ENCODE results near the gene APC.
"Not testable (repeated sequence)": the region's sequence is repeated elsewhere in the genome, so short reads cannot be mapped to it uniquely, and the experiment has no call there.

The APC gene

DNA sequence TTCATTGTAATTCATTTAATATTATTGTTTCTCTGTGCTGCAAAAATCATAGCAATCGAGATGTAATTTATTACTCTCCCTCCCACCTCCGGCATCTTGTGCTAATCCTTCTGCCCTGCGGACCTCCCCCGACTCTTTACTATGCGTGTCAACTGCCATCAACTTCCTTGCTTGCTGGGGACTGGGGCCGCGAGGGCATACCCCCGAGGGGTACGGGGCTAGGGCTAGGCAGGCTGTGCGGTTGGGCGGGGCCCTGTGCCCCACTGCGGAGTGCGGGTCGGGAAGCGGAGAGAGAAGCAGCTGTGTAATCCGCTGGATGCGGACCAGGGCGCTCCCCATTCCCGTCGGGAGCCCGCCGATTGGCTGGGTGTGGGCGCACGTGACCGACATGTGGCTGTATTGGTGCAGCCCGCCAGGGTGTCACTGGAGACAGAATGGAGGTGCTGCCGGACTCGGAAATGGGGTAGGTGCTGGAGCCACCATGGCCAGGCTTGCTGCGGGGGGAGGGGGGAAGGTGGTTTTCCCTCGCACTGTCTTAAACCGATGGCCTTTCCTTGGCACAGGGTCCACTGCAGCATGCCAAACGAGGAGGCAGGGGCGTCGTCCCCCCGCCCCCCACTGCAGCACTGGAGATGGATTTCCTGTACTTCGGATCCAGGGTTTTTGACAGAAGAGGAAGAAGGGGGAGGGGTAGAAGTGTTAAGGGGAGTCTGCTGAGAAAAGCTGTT lies at the start of gene APC:
Gene APC (plus strand): TSS at position 423 of the 728 bp plus-strand sequence. CDS start 17,006 bp downstream, outside the sequence.
- DNase-seq = no peak

DNA sequence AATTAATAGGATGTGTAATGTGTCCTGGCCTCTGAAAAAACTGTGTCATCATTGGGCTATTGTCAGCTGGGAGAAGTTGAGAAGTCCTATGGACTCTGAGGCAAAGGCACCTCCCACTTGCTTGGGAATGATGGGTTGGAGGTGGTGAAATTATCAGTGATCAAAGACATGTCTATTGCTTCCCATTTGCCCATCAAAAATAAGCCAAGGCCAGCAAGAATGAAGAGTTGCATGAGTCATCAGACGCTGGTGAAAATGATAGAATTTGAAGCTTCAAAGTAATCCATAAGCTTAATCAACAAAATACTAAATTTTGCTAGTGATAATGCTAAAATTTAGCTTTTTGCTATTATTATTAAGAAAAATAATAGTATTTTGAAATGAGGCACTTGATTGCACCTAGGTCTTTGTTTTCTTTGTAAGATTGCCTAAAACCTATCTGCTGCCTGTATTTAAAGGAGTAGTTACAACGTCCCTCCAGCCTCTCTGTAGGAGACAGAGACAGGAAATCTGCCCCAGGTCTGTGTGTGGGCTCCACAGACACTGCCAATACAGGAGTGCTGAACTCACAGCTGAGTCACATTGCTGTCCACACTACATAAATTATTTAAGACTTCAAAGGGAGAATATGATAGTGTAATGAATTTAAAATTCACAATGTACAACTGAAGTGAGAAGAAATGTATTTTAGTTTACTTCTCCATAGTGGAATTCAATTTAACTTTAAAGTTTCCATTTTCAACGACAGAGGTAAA lies 48.4 kb upstream of the APC start:
- DNase-seq = no peak

DNA sequence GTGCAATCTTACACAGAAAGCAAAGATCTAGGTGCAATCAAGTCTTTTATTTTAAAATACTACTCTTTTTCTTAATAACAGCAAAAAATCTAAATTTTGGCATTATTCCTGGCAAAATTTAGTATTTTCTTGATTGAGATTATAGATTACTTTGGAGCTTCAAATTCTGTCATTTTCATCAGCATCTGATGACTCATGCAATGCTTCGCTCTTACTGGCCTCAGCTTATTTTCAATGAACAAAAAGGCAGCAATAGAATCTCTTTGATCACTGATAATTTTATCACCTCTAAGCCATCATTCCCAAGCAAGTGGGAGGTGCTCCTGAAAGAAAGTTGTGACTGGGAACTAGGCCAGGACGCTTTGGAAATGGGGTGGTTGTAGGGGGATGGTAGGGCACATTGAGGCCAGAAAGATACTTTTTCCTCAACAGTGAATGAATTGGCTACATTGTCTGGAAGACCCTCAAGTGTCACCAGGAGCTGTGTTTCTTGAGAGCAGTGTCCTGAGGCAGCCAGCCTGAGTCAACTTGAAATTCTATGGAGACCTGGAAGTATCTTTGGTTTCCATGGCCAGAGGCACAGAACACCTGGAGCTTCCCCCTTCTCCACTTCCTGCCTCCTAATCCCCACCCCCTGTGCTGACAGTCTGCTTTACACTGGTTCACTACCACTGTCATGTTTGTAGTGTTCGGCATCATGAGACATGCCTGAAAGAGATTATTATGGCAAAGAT lies 46.9 kb upstream of the APC start:
- no peak for DNase-seq

DNA sequence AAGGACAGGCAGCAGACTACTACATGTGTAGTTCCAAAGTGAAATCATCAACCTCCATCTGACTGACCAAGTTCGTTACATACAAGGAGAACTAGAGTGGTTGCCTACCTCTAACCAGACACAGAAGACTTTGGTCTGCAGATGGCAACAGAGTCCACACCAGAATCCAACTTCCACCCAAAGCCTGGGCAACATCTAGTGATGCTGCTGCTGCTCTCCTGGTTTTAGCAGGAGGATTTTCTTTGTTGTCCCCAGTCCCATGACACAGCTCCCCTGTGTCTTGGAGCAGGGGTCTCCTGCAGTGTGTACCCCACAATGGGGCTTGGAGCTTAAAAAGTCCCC lies 46.4 kb upstream of the APC start:
- DNase-seq = no peak

DNA sequence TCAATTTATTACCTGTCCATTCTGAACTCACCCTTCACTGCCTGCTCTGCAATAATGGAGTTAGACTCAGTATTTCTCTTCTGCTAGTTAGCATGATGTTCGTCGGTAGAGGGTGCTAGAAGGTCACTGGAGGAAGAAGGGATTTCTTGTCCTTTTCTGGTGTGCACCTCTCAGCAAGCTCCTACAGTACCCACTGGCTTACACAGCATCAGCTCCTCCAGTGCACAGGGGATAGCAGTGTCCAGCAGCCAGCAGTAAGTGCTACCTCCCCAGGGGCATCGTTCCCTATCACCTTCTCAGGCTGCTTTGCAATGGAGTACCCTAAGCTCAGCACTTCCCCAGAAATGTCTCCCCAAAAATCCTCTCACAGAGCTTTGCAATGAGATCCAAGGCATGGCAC lies 45.9 kb upstream of the APC start:
- DNase-seq = no peak

DNA sequence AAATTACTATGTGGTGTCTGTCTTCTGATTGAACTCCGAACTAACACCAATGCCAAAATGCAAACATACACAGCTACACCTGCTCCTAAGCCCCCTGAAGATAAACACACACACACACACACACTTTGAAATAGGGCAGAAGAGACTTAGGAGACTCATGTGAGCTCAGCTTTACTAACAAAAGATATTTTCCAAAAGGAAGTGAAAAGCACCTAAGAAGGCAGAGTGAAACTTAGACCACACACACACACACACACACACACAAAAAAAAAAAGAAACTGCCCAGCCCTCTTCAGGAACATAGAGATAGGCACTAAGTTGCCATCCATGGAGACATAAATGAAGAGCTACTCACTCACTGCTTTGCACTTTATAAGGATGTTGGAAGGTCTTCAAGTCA lies 45.2 kb upstream of the APC start:
- no peak for DNase-seq

DNA sequence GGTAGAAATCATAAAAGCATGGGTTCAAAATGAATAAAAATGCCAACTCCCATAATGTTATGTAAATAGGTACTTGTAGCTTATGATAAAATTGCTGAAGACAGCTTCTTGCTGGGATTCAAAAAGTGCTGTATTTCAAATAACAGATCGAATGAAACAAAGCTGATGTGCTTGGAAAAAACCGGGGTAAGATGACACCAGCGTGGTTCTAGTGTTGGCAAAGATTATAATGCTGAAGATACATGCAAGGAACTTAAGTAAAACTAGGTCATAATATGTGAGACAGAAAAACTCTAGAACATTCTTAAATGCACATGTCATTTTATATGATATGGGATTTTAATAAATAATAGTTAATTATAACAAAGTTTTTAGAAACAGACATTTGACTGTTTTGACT lies 44.4 kb upstream of the APC start:
- DNase-seq = no peak

DNA sequence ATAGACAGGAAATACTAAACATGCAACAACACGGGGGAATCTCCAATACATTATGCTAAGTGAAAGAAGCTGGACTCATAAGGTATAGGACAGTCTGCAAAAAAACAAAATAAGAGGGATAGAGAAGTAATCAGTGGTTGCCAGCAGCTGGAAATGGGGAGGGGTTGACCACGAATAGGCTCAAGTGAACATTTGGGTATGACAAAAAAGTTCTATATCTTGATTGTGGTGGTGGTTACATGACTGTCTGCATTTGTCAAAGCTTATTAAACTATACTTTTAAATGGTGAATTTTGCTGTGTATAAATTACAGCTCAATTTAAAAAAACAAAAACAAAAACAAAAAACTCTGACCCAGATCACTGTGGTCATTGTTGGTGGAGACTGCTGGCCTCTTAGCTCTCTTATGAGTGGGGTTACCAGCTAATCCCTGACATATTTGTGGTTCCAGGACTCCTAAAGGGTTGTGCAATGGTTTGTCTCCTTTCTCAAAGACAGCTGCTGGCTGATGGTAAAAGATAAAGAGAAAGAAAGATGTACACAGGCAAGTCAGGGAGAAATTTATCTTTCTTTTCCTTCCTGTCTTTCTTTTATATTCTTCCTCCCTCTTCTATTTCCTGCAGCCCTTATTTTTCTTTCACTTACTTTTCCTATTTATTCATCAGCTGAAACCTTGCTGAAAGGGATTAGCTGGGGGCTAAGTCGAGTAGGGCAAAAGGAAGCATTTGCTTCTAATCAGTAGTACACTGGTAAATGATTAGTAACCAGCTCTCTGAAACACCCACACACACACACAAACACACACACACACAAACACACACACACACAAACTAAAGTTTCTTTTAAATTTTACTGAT lies 42.6 kb upstream of the APC start:
- no peak for DNase-seq

DNA sequence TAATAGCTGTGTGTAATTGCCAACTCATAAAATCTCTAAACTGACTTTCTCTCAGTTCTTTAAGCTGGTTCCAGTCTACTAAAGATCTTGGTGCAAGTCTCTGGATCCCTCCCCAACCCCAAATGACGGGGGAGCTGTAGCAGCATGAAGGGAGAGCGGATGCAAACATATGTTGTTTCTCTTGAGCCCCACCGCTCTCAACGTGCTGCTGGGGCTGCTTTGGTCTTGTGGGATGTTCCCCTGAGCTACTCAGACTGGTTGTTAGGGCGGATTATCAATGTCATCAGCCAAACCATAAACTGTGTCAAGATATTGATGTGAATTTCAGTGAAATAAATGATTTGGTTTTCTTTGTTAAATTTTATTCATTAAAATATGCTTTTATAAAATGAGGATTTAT lies 40.9 kb upstream of the APC start:
- DNase-seq = no peak

DNA sequence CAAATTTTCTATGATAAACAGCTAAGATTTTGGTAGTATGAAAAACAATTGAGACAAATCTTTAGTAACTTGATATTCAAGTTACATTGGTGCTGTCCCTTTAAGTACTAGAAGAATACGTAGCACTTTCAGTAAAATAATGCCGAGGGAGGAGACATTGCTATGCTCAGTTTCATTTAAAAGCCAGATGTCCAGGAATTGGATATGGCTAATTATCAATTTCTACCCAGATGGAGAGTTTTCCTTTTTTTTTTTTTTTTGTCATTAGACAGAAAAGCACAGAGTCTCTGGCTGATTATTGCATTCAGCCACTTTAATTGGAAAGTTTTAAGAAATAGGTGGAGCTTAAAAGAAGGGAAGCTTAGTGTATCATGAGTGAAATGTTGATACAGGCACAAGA lies 40.4 kb upstream of the APC start:
- DNase-seq = no peak

DNA sequence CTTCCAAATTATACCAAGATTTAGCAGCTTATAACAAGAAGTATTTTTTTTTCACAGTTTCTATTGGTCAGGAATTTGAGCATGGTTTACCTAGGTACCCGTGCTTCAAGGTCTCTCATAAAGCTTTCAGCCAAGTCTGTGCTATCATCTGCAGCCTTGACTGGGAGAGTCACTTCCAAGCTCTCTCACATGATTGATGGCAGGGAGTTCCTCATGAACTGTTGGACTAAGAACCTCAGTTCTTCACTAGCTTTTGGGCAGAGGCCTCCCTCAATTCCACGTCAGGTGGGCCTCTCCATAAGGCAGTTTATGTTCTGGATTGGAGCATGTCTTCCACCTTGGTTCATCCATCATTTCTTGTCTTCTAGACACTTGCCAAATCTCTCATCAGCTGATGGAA lies 39.9 kb upstream of the APC start:
- no peak for DNase-seq

DNA sequence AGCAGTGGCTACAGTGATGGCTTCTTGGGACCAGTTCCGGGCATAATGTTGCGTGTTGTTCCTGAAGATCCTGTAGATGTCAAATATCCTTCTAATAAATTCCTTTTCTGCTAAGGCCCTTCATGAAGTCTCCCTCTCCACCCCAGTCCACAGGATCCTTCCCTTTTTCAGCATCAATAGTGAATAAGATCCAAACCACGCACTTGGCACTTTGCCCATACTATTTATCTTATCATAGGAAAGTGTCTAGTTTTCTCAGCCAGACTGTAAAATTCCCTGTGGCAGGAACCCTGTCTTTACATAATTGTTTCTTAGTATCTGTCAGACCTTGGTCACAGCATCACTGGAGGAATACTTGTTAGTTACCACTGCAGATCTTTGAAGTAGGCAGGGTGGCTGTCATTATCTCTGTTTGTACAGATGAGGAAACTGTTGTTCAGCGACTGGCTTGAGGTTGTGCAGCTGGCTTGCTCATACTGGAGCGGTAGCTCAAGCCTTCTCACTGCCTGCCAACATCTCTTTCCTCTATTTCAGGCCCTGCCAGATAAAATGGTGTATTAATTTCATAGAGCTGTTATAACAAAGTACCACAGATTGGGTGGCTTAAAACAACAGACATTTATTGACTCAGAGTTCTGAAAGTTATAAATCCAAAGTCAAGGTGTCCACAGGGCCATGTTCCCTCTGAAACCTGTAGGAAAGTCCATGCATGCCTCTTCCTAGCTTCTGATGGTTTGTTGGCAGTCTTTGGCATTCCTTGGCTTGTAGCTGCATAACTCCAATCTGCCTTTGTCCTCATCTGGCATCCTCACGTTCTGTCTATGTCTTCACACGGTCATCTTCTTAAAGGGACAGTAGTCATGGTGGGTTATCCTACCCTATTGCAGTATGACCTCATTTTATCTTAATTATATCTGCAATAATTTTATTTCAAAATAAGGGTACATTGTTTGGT lies 33.5 kb upstream of the APC start:
- no peak for DNase-seq

DNA sequence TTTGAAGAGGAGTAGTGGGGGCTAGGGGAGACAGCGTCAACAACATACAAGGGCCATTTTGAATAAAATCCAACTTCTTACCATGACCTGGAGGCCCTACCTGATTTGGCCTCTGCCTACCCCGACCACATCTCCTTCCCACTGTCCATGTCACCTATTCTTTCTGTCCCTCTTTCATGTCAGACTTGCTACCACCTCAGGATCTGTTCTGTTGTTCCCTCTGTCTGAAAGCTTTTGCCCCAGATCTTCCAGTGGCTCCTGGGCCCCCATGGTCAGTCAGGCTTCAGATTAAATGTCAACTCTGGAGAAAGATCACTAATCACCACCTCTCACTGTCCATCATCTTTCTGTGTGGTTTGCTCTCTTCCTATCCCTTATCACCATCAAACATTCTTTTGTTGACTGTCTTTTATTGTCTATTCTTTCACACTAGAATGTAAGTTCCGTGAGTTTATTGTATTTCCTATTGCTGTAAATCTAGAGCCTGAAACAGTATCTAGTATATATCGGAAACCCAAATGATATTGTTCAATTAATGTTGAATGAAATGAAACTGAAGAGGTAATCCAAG lies 31.2 kb upstream of the APC start:
- no peak for DNase-seq

DNA sequence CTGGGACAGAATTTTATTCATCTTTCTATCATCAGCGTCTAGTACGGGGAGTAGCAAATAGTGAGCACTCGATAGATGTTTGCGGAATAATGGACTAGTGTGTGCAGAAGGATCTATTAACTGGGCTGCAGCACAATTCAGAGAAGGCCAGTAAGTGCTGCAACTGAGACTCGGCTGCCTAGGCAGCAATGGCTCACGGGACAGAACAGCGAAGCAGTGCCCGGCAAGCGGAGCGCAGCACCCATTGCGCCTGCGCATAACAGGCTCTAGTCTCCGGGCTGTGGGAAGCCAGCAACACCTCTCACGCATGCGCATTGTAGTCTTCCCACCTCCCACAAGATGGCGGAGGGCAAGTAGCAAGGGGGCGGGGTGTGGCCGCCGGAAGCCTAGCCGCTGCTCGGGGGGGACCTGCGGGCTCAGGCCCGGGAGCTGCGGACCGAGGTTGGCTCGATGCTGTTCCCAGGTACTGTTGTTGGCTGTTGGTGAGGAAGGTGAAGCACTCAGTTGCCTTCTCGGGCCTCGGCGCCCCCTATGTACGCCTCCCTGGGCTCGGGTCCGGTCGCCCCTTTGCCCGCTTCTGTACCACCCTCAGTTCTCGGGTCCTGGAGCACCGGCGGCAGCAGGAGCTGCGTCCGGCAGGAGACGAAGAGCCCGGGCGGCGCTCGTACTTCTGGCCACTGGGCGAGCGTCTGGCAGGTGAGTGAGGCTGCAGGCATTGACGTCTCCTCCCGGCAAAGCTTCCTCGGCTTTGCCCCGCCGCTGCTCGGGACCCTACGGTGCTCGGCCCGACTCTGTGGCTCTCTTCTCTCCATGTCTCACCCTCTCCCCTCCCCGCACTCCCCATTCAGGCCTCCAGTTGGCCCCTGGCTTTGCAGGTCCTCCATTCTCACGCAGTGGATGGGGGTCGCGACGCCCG lies 30.2 kb upstream of the APC start:
- peak; percentile 76 for DNase-seq

DNA sequence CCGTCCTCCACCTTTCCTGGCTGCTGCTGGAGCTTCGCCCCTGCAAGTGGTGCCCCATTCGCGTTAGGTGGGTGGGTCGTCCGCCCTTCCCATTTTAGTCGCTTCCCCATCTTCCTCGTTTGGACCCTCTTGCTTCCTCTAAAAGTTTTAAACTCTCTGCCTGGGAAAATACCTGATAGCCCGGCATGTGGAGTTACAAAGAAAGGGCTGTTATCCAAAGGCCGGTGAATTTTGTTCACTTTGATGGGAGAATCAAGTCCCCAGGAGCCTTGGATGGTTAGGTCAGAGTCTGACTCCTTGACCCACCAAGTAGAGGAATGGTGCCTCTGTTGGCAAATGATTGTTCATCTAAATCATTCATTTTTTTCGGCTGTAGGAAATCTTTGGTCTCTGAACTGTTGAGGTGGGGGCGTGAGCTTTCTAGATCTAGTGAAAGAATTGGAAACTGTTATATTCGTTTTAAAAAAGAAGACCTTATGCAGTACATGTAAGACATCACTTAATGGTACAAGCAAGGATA lies 29.5 kb upstream of the APC start:
- no peak for DNase-seq

DNA sequence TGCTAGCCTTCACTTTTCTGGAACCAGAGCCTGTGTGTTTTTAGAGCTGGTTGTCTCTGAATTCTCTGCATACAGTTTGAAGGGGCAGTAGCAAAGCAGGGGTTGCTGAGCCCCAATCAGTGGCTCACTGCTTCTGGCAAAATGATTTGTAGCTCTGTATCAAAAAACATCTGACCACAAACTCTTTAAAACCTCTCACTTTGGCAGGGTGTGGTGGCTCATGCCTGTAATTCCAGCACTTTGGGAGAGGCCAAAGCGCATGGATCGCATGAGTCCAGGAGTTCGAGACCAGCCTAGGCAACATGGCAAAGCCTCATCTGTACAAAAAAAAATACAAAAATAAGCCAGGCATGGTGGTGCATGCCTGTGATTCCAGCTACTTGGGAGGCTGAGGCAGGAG lies 28.3 kb upstream of the APC start:
- DNase-seq = no peak

DNA sequence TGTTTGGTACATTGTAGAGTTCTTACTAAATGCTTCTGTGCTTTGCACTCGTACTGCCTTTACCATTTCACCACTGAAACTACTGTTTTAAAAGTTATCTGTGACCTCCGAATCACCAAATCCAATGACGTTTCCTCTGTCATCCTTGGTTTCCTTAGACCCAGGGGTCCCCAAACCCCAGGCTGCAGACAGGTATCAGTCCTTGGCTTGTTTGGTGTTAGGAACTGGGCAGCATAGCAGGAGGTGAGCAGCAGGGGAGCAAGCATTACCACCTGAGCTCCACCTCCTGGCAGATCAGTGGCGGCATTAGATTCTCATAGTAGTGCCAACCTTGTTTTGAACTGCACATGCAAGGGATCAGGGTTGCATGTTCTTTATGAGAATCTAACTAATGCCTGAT lies 26.8 kb upstream of the APC start:
- DNase-seq = no peak

DNA sequence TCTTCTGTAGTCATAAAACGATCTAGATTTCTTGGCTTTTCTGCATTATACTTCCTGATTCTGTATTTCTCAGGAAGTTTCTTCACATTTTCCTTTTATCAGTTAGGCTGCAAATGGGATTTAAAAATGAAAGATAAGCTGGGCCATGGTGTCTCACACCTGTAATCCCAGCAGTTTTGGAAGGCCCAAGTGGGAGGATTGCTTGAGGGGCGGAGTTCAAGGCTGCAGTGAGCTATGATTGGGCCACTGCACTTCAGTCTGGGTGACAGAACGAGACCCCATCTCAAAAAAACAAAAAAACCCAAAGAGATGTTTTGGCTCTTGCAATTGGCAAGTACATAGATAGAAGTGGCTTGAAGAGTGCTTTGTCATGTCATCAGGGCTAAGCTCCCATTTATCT lies 26.2 kb upstream of the APC start:
- DNase-seq = no peak

DNA sequence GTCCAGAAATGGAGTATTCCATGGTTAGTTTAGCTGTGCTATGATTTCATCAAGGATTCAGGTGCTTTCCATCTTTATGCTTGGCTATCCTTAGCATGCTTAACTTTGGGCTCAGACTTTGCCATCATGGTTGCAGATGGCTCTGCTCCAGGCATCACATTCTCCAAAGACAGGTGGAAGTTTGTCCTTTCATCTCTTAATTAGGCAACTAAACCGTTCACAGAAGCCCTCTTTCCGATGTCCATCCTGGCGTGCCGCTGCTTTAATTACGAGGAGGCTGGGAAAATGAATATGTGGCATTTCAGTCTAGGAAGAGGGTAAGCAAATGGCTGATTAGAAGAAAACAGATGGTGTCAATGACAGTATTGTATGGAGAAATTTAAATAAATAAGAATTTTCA lies 24.5 kb upstream of the APC start:
- no peak for DNase-seq

DNA sequence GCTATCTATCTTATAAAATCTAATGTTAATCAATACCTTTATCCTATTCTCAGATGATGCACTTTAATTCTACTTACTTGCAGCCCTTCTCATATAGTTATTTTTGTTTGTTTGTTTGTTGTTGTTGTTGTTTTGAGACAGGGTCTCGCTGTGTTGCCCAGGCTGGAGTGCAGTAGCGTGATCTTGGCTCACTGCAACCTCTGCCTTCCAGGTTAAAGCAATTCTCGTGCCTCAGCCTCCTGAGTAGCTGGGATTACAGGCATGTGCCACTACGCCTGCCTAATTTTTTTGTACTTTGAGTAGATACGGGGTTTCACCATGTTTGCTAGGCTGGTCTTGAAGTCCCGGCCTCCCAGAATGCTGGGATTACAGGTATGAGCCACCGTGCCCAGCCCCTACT lies 20.8 kb upstream of the APC start:
- not testable (repeated sequence) for DNase-seq

All from NCI-H1417 treated with DMSO at 0.1 percent for 48 hours (cell line).